ENCODE results near the gene C1QTNF3.

C1QTNF3 gene

DNA sequence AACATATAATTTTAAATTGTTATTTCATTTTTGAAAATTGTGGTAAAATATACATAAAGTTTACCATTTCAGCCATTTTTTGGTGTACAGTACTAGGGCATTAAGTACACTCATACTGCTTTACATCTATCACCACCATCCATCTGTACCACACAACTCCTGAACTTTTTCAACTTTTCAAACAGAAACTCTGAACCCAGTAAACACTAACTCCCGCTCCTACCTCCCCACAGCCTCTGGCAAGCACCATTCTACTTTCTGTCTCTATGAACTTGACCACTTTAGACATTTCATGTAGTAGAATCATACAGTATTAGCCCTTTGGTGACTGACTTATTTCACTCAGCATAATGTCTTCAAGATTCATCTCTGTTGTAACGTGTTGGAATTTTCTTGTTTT, 50.1 kb downstream of the C1QTNF3 start:
- DNase-seq = no peak

- no peak for DNase-seq
Observed at GRCh38 chr5:33985447-33985846, 57.6 kb downstream of the C1QTNF3 start.

DNA sequence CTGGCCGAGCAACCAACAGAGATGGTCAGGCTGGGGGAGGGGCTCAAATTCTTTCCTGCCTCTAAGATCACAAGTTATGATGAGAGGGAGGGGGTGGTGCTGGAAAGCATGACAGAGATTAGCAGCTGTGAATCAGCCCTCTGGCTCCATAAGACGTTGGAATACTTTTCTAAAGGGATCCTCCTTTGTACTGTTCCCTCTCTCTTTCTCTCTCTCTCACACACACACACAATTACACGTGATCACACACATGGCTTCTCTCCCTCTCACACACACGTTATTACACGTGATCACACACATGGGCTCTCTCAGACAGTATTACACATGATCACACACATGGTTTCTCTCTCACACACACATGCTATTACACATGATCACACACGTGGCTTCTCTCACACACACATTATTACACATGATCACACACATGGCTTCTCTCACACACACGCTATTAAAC, 58.3 kb downstream of the C1QTNF3 start, which contains the start of gene SLC45A2:
Gene SLC45A2 (minus strand): TSS at position 23 of the 454 bp plus-strand sequence. CDS start 110 bp downstream, outside the sequence.
- DNase-seq = no peak

DNA sequence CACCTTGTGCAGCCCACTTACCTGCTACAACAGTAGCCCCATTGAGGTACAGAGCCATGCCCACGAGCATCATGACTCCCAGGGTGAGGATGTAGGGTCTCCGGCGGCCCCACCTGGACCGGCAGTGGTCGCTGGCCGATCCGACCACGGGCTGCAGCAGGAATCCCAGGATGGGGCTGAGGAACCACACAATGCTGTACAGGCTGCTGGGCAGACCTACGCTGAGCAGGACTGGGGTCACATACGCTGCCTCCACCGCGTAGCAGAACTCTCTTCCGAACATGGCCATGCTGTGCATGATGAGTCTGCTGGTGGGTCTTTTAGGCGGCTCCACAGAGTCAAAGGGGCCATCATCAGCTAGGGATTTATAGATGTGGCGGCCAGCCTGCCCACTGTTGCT, 58.8 kb downstream of the C1QTNF3 start:
- no peak for DNase-seq

GRCh38 chr5:33981408-33982162, 61.4 kb downstream of the C1QTNF3 start:
- no peak for DNase-seq

GRCh38 chr5:33980030-33980429, 63.0 kb downstream of the C1QTNF3 start:
- DNase-seq = no peak

- no peak for DNase-seq
Observed at GRCh38 chr5:33978306-33978705, 64.7 kb downstream of the C1QTNF3 start.

DNA sequence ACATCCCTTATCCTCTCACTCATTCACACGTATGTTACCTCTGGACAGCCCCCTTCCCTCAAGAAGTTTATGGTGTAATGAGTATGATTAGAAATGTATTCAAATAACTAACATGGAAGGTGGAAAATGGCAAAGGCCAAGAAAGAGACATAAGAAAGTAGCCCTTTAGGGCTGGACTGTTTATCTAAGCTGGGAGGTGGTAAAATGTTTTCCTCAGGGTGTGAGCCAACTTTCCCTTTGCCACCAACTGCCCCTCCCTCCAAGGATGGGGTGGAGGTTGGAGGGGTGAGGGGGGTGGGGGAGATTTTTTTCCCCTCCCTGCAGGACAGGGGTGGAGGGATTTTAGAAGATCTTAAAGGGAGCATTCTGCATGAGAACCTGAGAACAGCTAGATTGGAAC, 66.7 kb downstream of the C1QTNF3 start:
- no peak for DNase-seq

DNA sequence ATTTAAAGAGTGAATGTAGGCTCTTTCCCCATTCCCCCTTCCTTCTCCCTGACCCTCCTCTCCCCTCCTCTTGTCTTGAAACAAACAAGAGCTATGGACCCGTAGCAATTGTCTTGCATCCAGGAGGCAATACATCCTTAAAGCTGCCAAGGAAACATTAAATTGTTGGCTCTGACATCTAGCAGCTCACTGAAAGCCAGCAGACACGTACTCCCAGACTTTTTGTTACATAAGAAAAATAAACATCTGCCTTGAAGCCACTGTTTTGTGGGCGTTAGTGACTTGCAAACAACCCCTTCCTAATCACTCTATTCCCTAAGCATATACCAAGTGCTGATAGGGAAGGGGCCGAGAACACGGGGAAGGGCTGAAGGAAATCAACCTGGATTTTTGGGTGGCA, 67.2 kb downstream of the C1QTNF3 start:
- no peak for DNase-seq

GRCh38 chr5:33973271-33973670, 69.7 kb downstream of the C1QTNF3 start:
- no peak for DNase-seq

GRCh38 chr5:33969572-33970452, 73.2 kb downstream of the C1QTNF3 start:
- peak; percentile 43 for DNase-seq

DNA sequence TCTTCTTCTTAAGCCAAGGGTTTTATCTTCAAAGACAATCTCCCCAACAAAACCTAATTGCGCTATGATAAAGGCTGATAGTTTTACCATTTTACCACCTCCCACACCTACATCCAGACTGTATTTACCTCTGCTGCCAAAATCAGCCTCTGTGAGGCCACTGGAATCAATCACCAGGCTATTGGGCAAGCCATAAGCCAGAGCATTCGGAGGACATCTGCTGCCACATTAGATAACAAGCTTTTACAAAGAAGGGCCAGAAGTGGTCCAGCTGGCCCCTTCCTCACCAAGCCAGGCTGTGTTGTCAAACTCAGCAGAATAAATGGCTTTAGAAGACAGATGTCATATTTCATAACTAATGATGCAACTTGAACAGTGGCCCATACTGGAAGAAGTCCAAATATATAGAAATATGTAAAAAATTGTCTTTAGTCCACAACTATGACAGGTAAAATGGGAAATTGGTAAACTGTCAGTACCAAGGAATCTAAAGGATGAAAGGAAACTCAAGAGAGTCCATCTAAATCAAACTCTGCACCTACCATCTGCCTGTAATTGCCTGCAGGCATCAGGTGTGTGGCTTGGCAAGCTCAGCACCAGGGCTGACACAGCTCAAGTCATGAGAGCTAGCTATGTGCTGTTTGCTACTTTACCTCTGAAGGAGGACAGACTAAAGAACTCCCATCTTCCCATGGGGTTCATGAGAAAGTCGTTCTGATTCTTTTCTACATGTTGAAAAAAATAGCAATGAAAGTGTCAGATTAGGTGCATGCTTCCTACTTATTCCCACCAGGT, 74.6 kb downstream of the C1QTNF3 start:
- DNase-seq = no peak

Data from NCI-H1092 treated with DMSO at 0.1 percent for 48 hours (cell line).